GM23338 (cell line): Measurements from ENCODE around the gene C9orf85. TPM values are rescaled to one million over a fixed set of nuclear protein-coding genes. Genes with fewer than 3 reads are reported as not detected.

Source experiments
- ATAC-seq: fragments of 200-7000 bp; cut with Tn5 transposase; 3 replicates; pipeline ENCODE4 v1.9.1; 2020
- DNase-seq: peaks from one replicate; pipeline ENCODE4 v3.0.0-alpha.2; 2015; ENCODE audit warnings: low spot score
- H2AFZ ChIP-seq: fragments of 200-600 bp; sonication (generic); 2 replicates; pipeline ENCODE4 v1.8.0; 2016; ENCODE audit warnings: antibody characterized with exemption, mild to moderate bottlenecking, moderate library complexity
- H3F3A ChIP-seq: fragments of 200-600 bp; sonication (generic); replicated peaks from 2 replicates; pipeline ENCODE4 v1.8.0; 2017; ENCODE audit warnings: antibody characterized with exemption, mixed run types, low read depth
- H3K27ac ChIP-seq: fragments of 200-600 bp; sonication (generic); 2 replicates; pipeline ENCODE4 v1.6.1; 2016; ENCODE audit warnings: low read depth
- H3K27me3 ChIP-seq: fragments of 200-600 bp; sonication (generic); 2 replicates; pipeline ENCODE4 v1.8.0; 2016; ENCODE audit warnings: mild to moderate bottlenecking, mixed run types, moderate library complexity; ENCODE audit not compliant: insufficient read depth
- H3K36me3 ChIP-seq: fragments of 200-600 bp; sonication (generic); 2 replicates; pipeline ENCODE4 v1.8.0; 2016; ENCODE audit warnings: mild to moderate bottlenecking; ENCODE audit not compliant: insufficient read depth
- H3K4me1 ChIP-seq: fragments of 200-600 bp; sonication (generic); 2 replicates; pipeline ENCODE4 v1.8.0; 2016; ENCODE audit warnings: mild to moderate bottlenecking, moderate library complexity; ENCODE audit not compliant: insufficient read depth
- H3K4me2 ChIP-seq: fragments of 200-600 bp; sonication (generic); 2 replicates; pipeline ENCODE4 v1.7.1; 2017; ENCODE audit warnings: mixed run types
- H3K4me3 ChIP-seq: fragments of 200-600 bp; sonication (generic); 2 replicates; pipeline ENCODE4 v1.6.1; 2016; ENCODE audit warnings: mixed run types
- H3K79me2 ChIP-seq: fragments of 200-600 bp; sonication (generic); replicated peaks from 2 replicates; pipeline ENCODE4 v1.8.0; 2017; ENCODE audit warnings: mild to moderate bottlenecking; ENCODE audit not compliant: insufficient read depth
- H3K9me2 ChIP-seq: fragments of 200-600 bp; sonication (generic); 2 replicates; pipeline ENCODE4 v1.8.0; 2017; ENCODE audit not compliant: insufficient read depth
- H4K20me1 ChIP-seq: fragments of 200-600 bp; sonication (generic); replicated peaks from 2 replicates; pipeline ENCODE4 v1.8.0; 2017; ENCODE audit warnings: mild to moderate bottlenecking; ENCODE audit not compliant: insufficient read depth
- H3K27ac Mint-ChIP-seq: 2 replicates; pipeline ENCODE4 v1.8.0; 2020; ENCODE audit warnings: inconsistent platforms, mild to moderate bottlenecking, moderate library complexity, mixed read lengths
- H3K27me3 Mint-ChIP-seq: 3 replicates; pipeline ENCODE4 v1.8.0; 2022; ENCODE audit warnings: low read depth, mild to moderate bottlenecking, moderate library complexity, mixed read lengths, inconsistent platforms; ENCODE audit not compliant: insufficient read depth, poor library complexity
- H3K36me3 Mint-ChIP-seq: 3 replicates; pipeline ENCODE4 v1.8.0; 2021; ENCODE audit warnings: low read depth, mild to moderate bottlenecking, inconsistent platforms, moderate library complexity, mixed read lengths
- H3K4me1 Mint-ChIP-seq: 3 replicates; pipeline ENCODE4 v1.8.0; 2020; ENCODE audit warnings: mild to moderate bottlenecking, inconsistent platforms, mixed read lengths
- H3K4me3 Mint-ChIP-seq: 3 replicates; pipeline ENCODE4 v1.8.0; 2021; ENCODE audit warnings: moderate library complexity, mild to moderate bottlenecking, inconsistent platforms, mixed read lengths
- H3K9me3 Mint-ChIP-seq: 3 replicates; pipeline ENCODE4 v1.8.0; 2020; ENCODE audit warnings: moderate library complexity, mild to moderate bottlenecking, inconsistent platforms, mixed read lengths
- CREB1 ChIP-seq: fragments of 250-450 bp; sonication (Bioruptor Pico); IDR thresholded peaks from 2 replicates; pipeline ENCODE4 v1.5.0; 2020; ENCODE audit warnings: low read depth, mild to moderate bottlenecking, moderate library complexity
- EZH2 ChIP-seq: fragments of 200-600 bp; sonication (generic); IDR thresholded peaks from one replicate; pipeline ENCODE4 v1.8.0; 2017; ENCODE audit warnings: antibody characterized with exemption, mild to moderate bottlenecking, low read depth; ENCODE audit not compliant: unreplicated experiment
- EZH2phosphoT487 ChIP-seq: fragments of 200-600 bp; sonication (generic); IDR thresholded peaks from one replicate; pipeline ENCODE4 v1.8.1; 2018; ENCODE audit warnings: antibody characterized with exemption; ENCODE audit not compliant: unreplicated experiment
- JUNB ChIP-seq: IDR thresholded peaks from one replicate; pipeline ENCODE4 v1.6.1; 2016; ENCODE audit warnings: antibody characterized with exemption; ENCODE audit not compliant: unreplicated experiment
- NANOG ChIP-seq: IDR thresholded peaks from 2 replicates; pipeline ENCODE4 v1.6.1; 2016; ENCODE audit warnings: antibody characterized with exemption, borderline replicate concordance
- POLR2AphosphoS5 ChIP-seq: IDR thresholded peaks from 2 replicates; pipeline ENCODE4 v1.6.1; 2016; ENCODE audit warnings: antibody characterized with exemption, low read depth
- STAT1 ChIP-seq: IDR thresholded peaks from one replicate; pipeline ENCODE4 v1.6.1; 2016; ENCODE audit warnings: antibody characterized with exemption; ENCODE audit not compliant: unreplicated experiment
- ZNF114 ChIP-seq: fragments of 250-450 bp; sonication (Bioruptor Pico); IDR thresholded peaks from 2 replicates; pipeline ENCODE4 v1.5.0; 2020; ENCODE audit warnings: mild to moderate bottlenecking, moderate library complexity
- ZNF331 ChIP-seq: fragments of 250-450 bp; sonication (Bioruptor Pico); IDR thresholded peaks from 2 replicates; pipeline ENCODE4 v1.5.0; 2020; ENCODE audit warnings: low read depth, mild to moderate bottlenecking, moderate library complexity
- ZNF462 ChIP-seq: fragments of 250-450 bp; sonication (Bioruptor Pico); IDR thresholded peaks from 2 replicates; pipeline ENCODE4 v1.5.0; 2020; ENCODE audit warnings: mild to moderate bottlenecking, moderate library complexity
- polyA plus RNA-seq: library from polyadenylated mRNA; unstranded; fragments of >200 nt; fragmentation: Nextera tagmentation; extraction: Ambion mirVana; gene quantifications from 2 replicates; pipeline ENCODE4 v1.2.1, GENCODE V29; 2016
- total RNA-seq: library from RNA; depleted of rRNA; stranded (reverse); fragments of >200 nt; shearing (Covaris generic); gene quantifications from 2 replicates; pipeline ENCODE4 v1.2.3, GENCODE V29; 2014
- TF ChIP-seq, protein P1 (sequence below): IDR thresholded peaks from one replicate; pipeline ENCODE4 v1.6.1; 2018; ENCODE audit warnings: antibody characterized with exemption; ENCODE audit not compliant: unreplicated experiment
- TF ChIP-seq, protein P2 (sequence below): IDR thresholded peaks from 2 replicates; pipeline ENCODE4 v1.6.1; 2016; ENCODE audit warnings: antibody characterized with exemption
- TF ChIP-seq, protein P3 (sequence below), 2 experiments: fragments of 200-600 bp in 1 of 2; sonication (generic) in 1 of 2; conservative IDR thresholded peaks; 2 replicates each; pipeline versions ENCODE4 v1.5.1 to v1.6.1; 2016 to 2017; ENCODE audit warnings: antibody characterized with exemption in 2 of 2, low read depth in 2 of 2, mild to moderate bottlenecking in 2 of 2, moderate library complexity in 1 of 2

C9orf85 gene
- total and polyA plus RNA-seq, 2 experiments from 2014 or later: 10.3 to 20.8 TPM

GRCh38 chr9:71929223-71929622 is 17.8 kb downstream of the C9orf85 start:
- Mint-ChIP-seq H3K4me3 (no peak overlapping the region), H3K9me3 (no peaks in the 10 kb centered on the region), H3K4me1 (peaks cover 28% of the 10 kb centered on the region), H3K36me3 (peaks cover 3% of the 10 kb centered on the region; the same call in 1 of the 3 replicates), H3K27me3 (no peaks in the 10 kb centered on the region), H3K27ac (no peak overlapping the region)
- H3K9me2 ChIP-seq: no peaks in the 10 kb centered on the region
- H3K79me2 ChIP-seq: peaks cover 94% of the 10 kb centered on the region
- no peak overlapping the region for H3K27ac ChIP-seq
- TF ChIP-seq POLR2AphosphoS5 (no peak), ZNF462 (no peak), STAT1 (no peak), ZNF114 (CRISPR knock-in tag) (no peak), CREB1 (CRISPR knock-in tag) (no peak), EZH2 (no peak), EZH2phosphoT487 (no peak), ZNF331 (CRISPR knock-in tag) (no peak), JUNB (no peak), NANOG (no peak)
- TF ChIP-seq, protein P1, sequence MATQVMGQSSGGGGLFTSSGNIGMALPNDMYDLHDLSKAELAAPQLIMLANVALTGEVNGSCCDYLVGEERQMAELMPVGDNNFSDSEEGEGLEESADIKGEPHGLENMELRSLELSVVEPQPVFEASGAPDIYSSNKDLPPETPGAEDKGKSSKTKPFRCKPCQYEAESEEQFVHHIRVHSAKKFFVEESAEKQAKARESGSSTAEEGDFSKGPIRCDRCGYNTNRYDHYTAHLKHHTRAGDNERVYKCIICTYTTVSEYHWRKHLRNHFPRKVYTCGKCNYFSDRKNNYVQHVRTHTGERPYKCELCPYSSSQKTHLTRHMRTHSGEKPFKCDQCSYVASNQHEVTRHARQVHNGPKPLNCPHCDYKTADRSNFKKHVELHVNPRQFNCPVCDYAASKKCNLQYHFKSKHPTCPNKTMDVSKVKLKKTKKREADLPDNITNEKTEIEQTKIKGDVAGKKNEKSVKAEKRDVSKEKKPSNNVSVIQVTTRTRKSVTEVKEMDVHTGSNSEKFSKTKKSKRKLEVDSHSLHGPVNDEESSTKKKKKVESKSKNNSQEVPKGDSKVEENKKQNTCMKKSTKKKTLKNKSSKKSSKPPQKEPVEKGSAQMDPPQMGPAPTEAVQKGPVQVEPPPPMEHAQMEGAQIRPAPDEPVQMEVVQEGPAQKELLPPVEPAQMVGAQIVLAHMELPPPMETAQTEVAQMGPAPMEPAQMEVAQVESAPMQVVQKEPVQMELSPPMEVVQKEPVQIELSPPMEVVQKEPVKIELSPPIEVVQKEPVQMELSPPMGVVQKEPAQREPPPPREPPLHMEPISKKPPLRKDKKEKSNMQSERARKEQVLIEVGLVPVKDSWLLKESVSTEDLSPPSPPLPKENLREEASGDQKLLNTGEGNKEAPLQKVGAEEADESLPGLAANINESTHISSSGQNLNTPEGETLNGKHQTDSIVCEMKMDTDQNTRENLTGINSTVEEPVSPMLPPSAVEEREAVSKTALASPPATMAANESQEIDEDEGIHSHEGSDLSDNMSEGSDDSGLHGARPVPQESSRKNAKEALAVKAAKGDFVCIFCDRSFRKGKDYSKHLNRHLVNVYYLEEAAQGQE: no peak
- TF ChIP-seq, protein P2, sequence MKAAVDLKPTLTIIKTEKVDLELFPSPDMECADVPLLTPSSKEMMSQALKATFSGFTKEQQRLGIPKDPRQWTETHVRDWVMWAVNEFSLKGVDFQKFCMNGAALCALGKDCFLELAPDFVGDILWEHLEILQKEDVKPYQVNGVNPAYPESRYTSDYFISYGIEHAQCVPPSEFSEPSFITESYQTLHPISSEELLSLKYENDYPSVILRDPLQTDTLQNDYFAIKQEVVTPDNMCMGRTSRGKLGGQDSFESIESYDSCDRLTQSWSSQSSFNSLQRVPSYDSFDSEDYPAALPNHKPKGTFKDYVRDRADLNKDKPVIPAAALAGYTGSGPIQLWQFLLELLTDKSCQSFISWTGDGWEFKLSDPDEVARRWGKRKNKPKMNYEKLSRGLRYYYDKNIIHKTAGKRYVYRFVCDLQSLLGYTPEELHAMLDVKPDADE: no peak
- TF ChIP-seq, protein P3, sequence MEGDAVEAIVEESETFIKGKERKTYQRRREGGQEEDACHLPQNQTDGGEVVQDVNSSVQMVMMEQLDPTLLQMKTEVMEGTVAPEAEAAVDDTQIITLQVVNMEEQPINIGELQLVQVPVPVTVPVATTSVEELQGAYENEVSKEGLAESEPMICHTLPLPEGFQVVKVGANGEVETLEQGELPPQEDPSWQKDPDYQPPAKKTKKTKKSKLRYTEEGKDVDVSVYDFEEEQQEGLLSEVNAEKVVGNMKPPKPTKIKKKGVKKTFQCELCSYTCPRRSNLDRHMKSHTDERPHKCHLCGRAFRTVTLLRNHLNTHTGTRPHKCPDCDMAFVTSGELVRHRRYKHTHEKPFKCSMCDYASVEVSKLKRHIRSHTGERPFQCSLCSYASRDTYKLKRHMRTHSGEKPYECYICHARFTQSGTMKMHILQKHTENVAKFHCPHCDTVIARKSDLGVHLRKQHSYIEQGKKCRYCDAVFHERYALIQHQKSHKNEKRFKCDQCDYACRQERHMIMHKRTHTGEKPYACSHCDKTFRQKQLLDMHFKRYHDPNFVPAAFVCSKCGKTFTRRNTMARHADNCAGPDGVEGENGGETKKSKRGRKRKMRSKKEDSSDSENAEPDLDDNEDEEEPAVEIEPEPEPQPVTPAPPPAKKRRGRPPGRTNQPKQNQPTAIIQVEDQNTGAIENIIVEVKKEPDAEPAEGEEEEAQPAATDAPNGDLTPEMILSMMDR (conservative IDR thresholded peaks at IDR 0.05; ENCODE audit: low read depth in 2 of 2): no peak
- H4K20me1 ChIP-seq: no peaks in the 10 kb centered on the region
- no peak overlapping the region for H2AFZ ChIP-seq
- H3K4me2 ChIP-seq: no peak overlapping the region
- no peaks in the 10 kb centered on the region for H3K36me3 ChIP-seq
- no peak overlapping the region for H3K4me3 ChIP-seq
- H3F3A ChIP-seq: no peaks in the 10 kb centered on the region
- H3K4me1 ChIP-seq: peaks cover 29% of the 10 kb centered on the region
- H3K27me3 ChIP-seq: no peaks in the 10 kb centered on the region
- ATAC-seq (no peak), DNase-seq (no peak)
